Right cardiac atrium (tissue), 5 donors: ENCODE data around the gene KCNJ14. TPM values are rescaled to one million over a fixed set of nuclear protein-coding genes. Genes with fewer than 3 reads are reported as not detected.

ENCODE experiments used
- ATAC-seq, 2 donors: fragments of 200-7000 bp; cut with Tn5 transposase; one replicate each; pipeline versions ENCODE4 v1.8.0 to v1.9.1; 2020; ENCODE audit warnings: moderate library complexity in 2 of 2, mild to moderate bottlenecking in 1 of 2
- DNase-seq, 3 donors: peaks; one replicate each; pipeline ENCODE4 v3.0.0-alpha.2; 2020
- H3K27ac ChIP-seq: one replicate; pipeline ENCODE4 v1.5.1; 2013; ENCODE audit warnings: mild to moderate bottlenecking, low read length, control low read depth, moderate library complexity
- H3K27me3 ChIP-seq: one replicate; pipeline ENCODE4 v1.6.1; 2013; ENCODE audit not compliant: control insufficient read depth, insufficient read depth
- H3K4me1 ChIP-seq: one replicate; pipeline ENCODE4 v1.6.1; 2013; ENCODE audit warnings: low read length; ENCODE audit not compliant: control insufficient read depth, insufficient read depth
- H3K4me3 ChIP-seq: one replicate; pipeline ENCODE4 v1.5.1; 2013; ENCODE audit warnings: low read length, control low read depth
- H3K9me3 ChIP-seq: one replicate; pipeline ENCODE4 v1.6.1; 2013; ENCODE audit warnings: low read length; ENCODE audit not compliant: control insufficient read depth
- WGBS: extraction: QIAGEN DNeasy Blood & Tissue Kit; methylation state at CpG from one replicate; pipeline ENCODE4 v1.1.7; 2013; 5-methylcytosine and 5-hydroxymethylcytosine counted together
- intact Hi-C, 4 donors: fragments of 100-400 bp; cut with DNase I; formaldehyde crosslinking; loops; one replicate each; pipeline versions ENCODE4 v1.11.0 to v1.14.0; 2022 to 2023
- polyA plus RNA-seq: library from polyadenylated mRNA; stranded (reverse); fragments of 200-250 nt; gene quantifications from one replicate; pipeline ENCODE4 v1.2.3, GENCODE V29; 2013
- total RNA-seq, 4 donors: library from RNA; stranded (reverse); fragmentation: NEBNext Ultra II Directional; extraction: Animal tissue kit (Norgen Biotek cat#: 25700); gene quantifications; one replicate each; pipeline ENCODE4 v1.2.1, GENCODE V29; 2021
- donor health status: healthy with polysubstance abuse.
- donor health status: DM: no; HTN: yes; CAD: no.
- donor health status: DM: no; HTN: no; CAD: no.
- donor health status: DM: no; HTN: yes; CAD: no; lungs with severe emphysema.
- donor health status: DM: yes; HTN: yes; CAD: no.

KCNJ14 gene
- total and polyA plus RNA-seq, 5 donors: 0.16 to 0.75 (median 0.21) TPM

GRCh38 chr19:48458016-48458415, 2.6 kb downstream of the KCNJ14 start:
- intact Hi-C loops: no loop called here
- H3K4me1 ChIP-seq: no peaks in the 10 kb centered on the region
- WGBS: 89% methylated on average over 2 of the region's 2 CpGs
- H3K4me3 ChIP-seq: no peak overlapping the region
- ATAC-seq: no peak
- H3K27ac ChIP-seq: no peak overlapping the region
- H3K27me3 ChIP-seq: no peaks in the 10 kb centered on the region
- DNase-seq: no peak
- H3K9me3 ChIP-seq: no peaks in the 10 kb centered on the region

- Histone ChIP-seq H3K9me3 (no peaks in the 10 kb centered on the region), H3K4me3 (no peak overlapping the region), H3K4me1 (no peaks in the 10 kb centered on the region), H3K27ac (no peak overlapping the region), H3K27me3 (no peaks in the 10 kb centered on the region)
- intact Hi-C loops: no loop called here
- DNase-seq (no peak), ATAC-seq (peak in 1 of 2 donors; percentile 19)
- WGBS: 89% methylated on average over 36 of the region's 36 CpGs
Observed at GRCh38 chr19:48461651-48461981, 6.2 kb downstream of the KCNJ14 start.

- Histone ChIP-seq H3K27ac (no peak overlapping the region), H3K9me3 (no peaks in the 10 kb centered on the region), H3K27me3 (no peaks in the 10 kb centered on the region), H3K4me1 (no peaks in the 10 kb centered on the region), H3K4me3 (no peak overlapping the region)
- WGBS: 71% methylated on average over 62 of the region's 62 CpGs
- intact Hi-C loops: no loop called here
- DNase-seq (peak in 1 of 3 donors; percentile 56), ATAC-seq (peak; percentile 12 to 20)
Observed at GRCh38 chr19:48461982-48462655, 6.7 kb downstream of the KCNJ14 start.

GRCh38 chr19:48465215-48465614, 9.8 kb downstream of the KCNJ14 start:
- Histone ChIP-seq H3K9me3 (no peaks in the 10 kb centered on the region), H3K27me3 (no peaks in the 10 kb centered on the region), H3K27ac (no peak overlapping the region), H3K4me1 (no peaks in the 10 kb centered on the region), H3K4me3 (no peak overlapping the region)
- DNase-seq: no peak
- 91% methylated on average over 1 of the region's 1 CpG for WGBS
- intact Hi-C loops: no loop called here
- no peak for ATAC-seq

GRCh38 chr19:48466561-48467325, 11.4 kb downstream of the KCNJ14 start:
- Histone ChIP-seq H3K27ac (no peak overlapping the region), H3K4me3 (no peak overlapping the region), H3K4me1 (peaks cover 3% of the 10 kb centered on the region), H3K9me3 (no peaks in the 10 kb centered on the region), H3K27me3 (no peaks in the 10 kb centered on the region)
- no peak for ATAC-seq
- 70% methylated on average over 16 of the region's 16 CpGs for WGBS
- intact Hi-C loops: no loop called here
- peak in 2 of 3 donors; percentile 55 to 63 for DNase-seq

- under 1% methylated on average over 36 of the region's 36 CpGs for WGBS
- Histone ChIP-seq H3K27me3 (no peaks in the 10 kb centered on the region), H3K4me1 (peaks cover 3% of the 10 kb centered on the region), H3K9me3 (no peaks in the 10 kb centered on the region), H3K27ac (peak overlapping the region; percentile 96), H3K4me3 (peak overlapping the region; percentile 92)
- DNase-seq (peak; percentile 100), ATAC-seq (peak; percentile 95 to 96)
- intact Hi-C loops: no loop called here
Observed at GRCh38 chr19:48468772-48469288, 13.5 kb downstream of the KCNJ14 start.

GRCh38 chr19:48469289-48469881, 14.0 kb downstream of the KCNJ14 start, which contains the start of gene CYTH2:
Gene CYTH2, plus strand, starts transcription at chr19:48469369. Its CDS starts 139 bp downstream, at chr19:48469508.
- peak; percentile 83 to 88 for ATAC-seq
- H3K27me3 ChIP-seq: no peaks in the 10 kb centered on the region
- peak within 1 kb of the TSS; percentile 92 for H3K4me3 ChIP-seq
- under 1% methylated on average over 65 of the region's 66 CpGs for WGBS
- H3K27ac ChIP-seq: peak within 1 kb of the TSS; percentile 96
- intact Hi-C loops: no loop called here
- peak; percentile 92 to 96 (median 95) for DNase-seq
- H3K9me3 ChIP-seq: no peaks in the 10 kb centered on the region
- peaks cover 3% of the 10 kb centered on the region for H3K4me1 ChIP-seq

- ATAC-seq: no peak
- WGBS: 46% methylated on average over 20 of the region's 20 CpGs
- peak overlapping the region; percentile 21 for H3K27ac ChIP-seq
- peak in 2 of 3 donors; percentile 61 to 62 for DNase-seq
- peaks cover 3% of the 10 kb centered on the region for H3K4me1 ChIP-seq
- intact Hi-C loops: no loop called here
- no peaks in the 10 kb centered on the region for H3K27me3 ChIP-seq
- H3K4me3 ChIP-seq: peak overlapping the region; percentile 92
- no peaks in the 10 kb centered on the region for H3K9me3 ChIP-seq
Observed at GRCh38 chr19:48469934-48470680, 14.7 kb downstream of the KCNJ14 start.

GRCh38 chr19:48470856-48471255, 15.5 kb downstream of the KCNJ14 start:
- intact Hi-C loops: no loop called here
- no peak for ATAC-seq
- H3K27me3 ChIP-seq: no peaks in the 10 kb centered on the region
- H3K4me1 ChIP-seq: peaks cover 3% of the 10 kb centered on the region
- H3K27ac ChIP-seq: no peak overlapping the region
- 92% methylated on average over 10 of the region's 10 CpGs for WGBS
- no peaks in the 10 kb centered on the region for H3K9me3 ChIP-seq
- H3K4me3 ChIP-seq: no peak overlapping the region
- DNase-seq: peak in 2 of 3 donors; percentile 14 to 24

- WGBS: 91% methylated on average over 4 of the region's 4 CpGs
- H3K27me3 ChIP-seq: no peaks in the 10 kb centered on the region
- no peak overlapping the region for H3K4me3 ChIP-seq
- no peaks in the 10 kb centered on the region for H3K9me3 ChIP-seq
- no peak for DNase-seq
- no peak for ATAC-seq
- peaks cover 3% of the 10 kb centered on the region for H3K4me1 ChIP-seq
- intact Hi-C loops: no loop called here
- H3K27ac ChIP-seq: no peak overlapping the region
Observed at GRCh38 chr19:48471836-48472235, 16.5 kb downstream of the KCNJ14 start.
